ENCODE results near the gene GNG12. TPM values are rescaled to one million over a fixed set of nuclear protein-coding genes. Genes with fewer than 3 reads are reported as not detected.

The GNG12 gene
- total RNA-seq, 1 donor from 2014 or later, result 100 TPM

- H3K4me3 Mint-ChIP-seq (ENCODE audit: unreplicated experiment), result no peak overlapping the region
- DNase-seq (ENCODE audit: extremely low spot score, unreplicated experiment), result no peak
- H3K4me1 Mint-ChIP-seq (ENCODE audit: unreplicated experiment), result peaks cover 52% of the 10 kb centered on the region
- peaks cover 17% of the 10 kb centered on the region for H3K36me3 Mint-ChIP-seq (ENCODE audit: unreplicated experiment)
- TF ChIP-seq CTCF (IDR thresholded peaks at IDR 0.05), result no peak
- H3K27me3 Mint-ChIP-seq (ENCODE audit: unreplicated experiment), result no peaks in the 10 kb centered on the region
- peak overlapping the region; percentile 74 for H3K27ac Mint-ChIP-seq (ENCODE audit: unreplicated experiment)
- no peaks in the 10 kb centered on the region for H3K9me3 Mint-ChIP-seq (ENCODE audit: unreplicated experiment)
These were observed 122.8 kb downstream of the GNG12 start for GRCh38 chr1:67710417-67710816.

GRCh38 chr1:67708606-67709005 lies 124.7 kb downstream of the GNG12 start:
- H3K27ac Mint-ChIP-seq (ENCODE audit: unreplicated experiment), result no peak overlapping the region
- H3K4me3 Mint-ChIP-seq (ENCODE audit: unreplicated experiment), result no peak overlapping the region
- no peak for TF ChIP-seq CTCF (IDR thresholded peaks at IDR 0.05)
- no peaks in the 10 kb centered on the region for H3K9me3 Mint-ChIP-seq (ENCODE audit: unreplicated experiment)
- DNase-seq (ENCODE audit: extremely low spot score, unreplicated experiment), result no peak
- H3K27me3 Mint-ChIP-seq (ENCODE audit: unreplicated experiment), result no peaks in the 10 kb centered on the region
- peaks cover 40% of the 10 kb centered on the region for H3K4me1 Mint-ChIP-seq (ENCODE audit: unreplicated experiment)
- H3K36me3 Mint-ChIP-seq (ENCODE audit: unreplicated experiment), result peaks cover 33% of the 10 kb centered on the region

DNA sequence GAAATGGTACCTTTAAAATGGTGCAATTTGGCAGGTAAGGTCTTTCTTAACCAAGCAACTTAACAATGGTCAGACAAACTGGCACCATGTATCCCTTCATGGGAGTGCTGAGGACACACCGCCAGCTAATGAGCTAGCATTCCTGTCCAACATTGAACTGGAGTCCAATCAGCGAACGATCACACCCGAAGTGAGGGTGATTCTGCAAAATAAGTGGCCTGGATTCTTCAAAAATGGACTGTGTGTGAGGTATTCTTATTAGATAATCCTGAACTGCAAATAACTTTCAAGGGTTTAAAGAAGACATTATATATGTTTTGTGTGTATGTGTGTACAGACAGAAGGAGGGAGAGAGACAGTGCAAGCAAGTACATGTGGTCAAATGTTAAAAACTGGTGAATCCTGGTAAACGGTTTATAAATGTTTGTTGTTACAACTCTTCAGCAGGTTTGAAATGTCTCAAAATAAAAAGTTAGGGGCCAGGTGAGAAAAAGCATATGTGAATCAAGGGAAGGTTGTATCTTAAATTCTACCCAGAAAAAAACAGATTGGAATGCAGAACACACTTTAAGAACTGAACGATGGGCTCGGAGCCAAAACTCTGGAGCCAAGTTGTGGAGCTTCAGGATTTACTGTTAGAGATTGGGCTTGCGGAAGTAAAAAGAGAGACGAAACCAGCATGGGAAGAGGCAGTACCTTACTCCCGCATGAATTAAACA lies 127.4 kb downstream of the GNG12 start:
- H3K27ac Mint-ChIP-seq (ENCODE audit: unreplicated experiment), result peak overlapping the region; percentile 1
- no peak overlapping the region for H3K4me3 Mint-ChIP-seq (ENCODE audit: unreplicated experiment)
- no peak for DNase-seq (ENCODE audit: extremely low spot score, unreplicated experiment)
- no peaks in the 10 kb centered on the region for H3K27me3 Mint-ChIP-seq (ENCODE audit: unreplicated experiment)
- H3K9me3 Mint-ChIP-seq (ENCODE audit: unreplicated experiment), result no peaks in the 10 kb centered on the region
- TF ChIP-seq CTCF (IDR thresholded peaks at IDR 0.05), result no peak
- H3K4me1 Mint-ChIP-seq (ENCODE audit: unreplicated experiment), result peaks cover 28% of the 10 kb centered on the region
- H3K36me3 Mint-ChIP-seq (ENCODE audit: unreplicated experiment), result peaks cover 39% of the 10 kb centered on the region

DNA sequence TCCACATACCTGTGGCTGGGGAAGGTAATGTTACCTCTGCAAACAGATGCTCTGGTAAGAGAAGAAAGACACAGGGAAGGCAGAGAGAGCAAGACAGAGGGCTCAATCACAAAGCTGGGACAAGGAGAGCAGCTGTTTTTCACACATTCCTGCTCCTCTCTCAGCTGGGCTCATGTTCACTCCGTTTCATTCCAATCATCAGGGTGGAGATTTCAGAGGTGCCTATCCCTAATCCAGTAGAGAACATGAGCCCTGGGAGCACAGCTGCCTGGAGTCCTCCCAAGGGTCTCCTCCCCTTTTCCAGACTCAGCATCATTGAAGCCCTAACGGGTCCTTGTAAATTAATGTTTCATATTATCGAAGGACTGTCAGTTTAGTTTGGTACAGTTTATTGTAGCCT lies 128.9 kb downstream of the GNG12 start:
- H3K4me1 Mint-ChIP-seq (ENCODE audit: unreplicated experiment), result peaks cover 26% of the 10 kb centered on the region
- H3K36me3 Mint-ChIP-seq (ENCODE audit: unreplicated experiment), result peaks cover 42% of the 10 kb centered on the region
- no peak overlapping the region for H3K27ac Mint-ChIP-seq (ENCODE audit: unreplicated experiment)
- H3K9me3 Mint-ChIP-seq (ENCODE audit: unreplicated experiment), result no peaks in the 10 kb centered on the region
- no peak for TF ChIP-seq CTCF (IDR thresholded peaks at IDR 0.05)
- H3K4me3 Mint-ChIP-seq (ENCODE audit: unreplicated experiment), result no peak overlapping the region
- no peaks in the 10 kb centered on the region for H3K27me3 Mint-ChIP-seq (ENCODE audit: unreplicated experiment)
- DNase-seq (ENCODE audit: extremely low spot score, unreplicated experiment), result no peak

DNA sequence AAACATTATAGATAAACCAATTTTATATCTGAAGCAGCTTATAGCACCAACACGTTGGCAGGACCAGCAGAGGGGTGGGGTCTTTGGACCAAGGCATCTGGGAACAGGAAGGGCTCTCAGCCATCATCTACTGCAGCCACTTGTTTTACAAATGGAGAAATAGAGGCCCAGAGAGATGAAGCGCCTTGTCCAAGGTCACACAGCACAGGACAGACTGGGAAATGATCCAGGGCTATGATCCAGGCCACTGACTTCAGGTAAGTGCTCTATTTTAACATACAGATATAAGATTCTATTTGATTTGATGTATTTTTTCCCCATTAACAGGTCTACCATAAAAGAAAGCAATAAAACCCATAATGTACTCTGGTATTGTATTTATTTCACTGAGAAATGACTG lies 131.4 kb downstream of the GNG12 start:
- H3K4me1 Mint-ChIP-seq (ENCODE audit: unreplicated experiment), result peaks cover 20% of the 10 kb centered on the region
- H3K4me3 Mint-ChIP-seq (ENCODE audit: unreplicated experiment), result no peak overlapping the region
- no peak for TF ChIP-seq CTCF (IDR thresholded peaks at IDR 0.05)
- DNase-seq (ENCODE audit: extremely low spot score, unreplicated experiment), result no peak
- no peaks in the 10 kb centered on the region for H3K9me3 Mint-ChIP-seq (ENCODE audit: unreplicated experiment)
- H3K36me3 Mint-ChIP-seq (ENCODE audit: unreplicated experiment), result peaks cover 41% of the 10 kb centered on the region
- no peaks in the 10 kb centered on the region for H3K27me3 Mint-ChIP-seq (ENCODE audit: unreplicated experiment)
- no peak overlapping the region for H3K27ac Mint-ChIP-seq (ENCODE audit: unreplicated experiment)
